ENCODE measurements around the gene TRIOBP. TPM values are rescaled to one million over a fixed set of nuclear protein-coding genes. Genes with fewer than 3 reads are reported as not detected.

The TRIOBP gene
- total and polyA plus RNA-seq, 2 of the 13 experiments (the other 11 are each of a cell fraction or from before 2014, with no cell fraction given) = 6.1 to 15.4 TPM

DNA sequence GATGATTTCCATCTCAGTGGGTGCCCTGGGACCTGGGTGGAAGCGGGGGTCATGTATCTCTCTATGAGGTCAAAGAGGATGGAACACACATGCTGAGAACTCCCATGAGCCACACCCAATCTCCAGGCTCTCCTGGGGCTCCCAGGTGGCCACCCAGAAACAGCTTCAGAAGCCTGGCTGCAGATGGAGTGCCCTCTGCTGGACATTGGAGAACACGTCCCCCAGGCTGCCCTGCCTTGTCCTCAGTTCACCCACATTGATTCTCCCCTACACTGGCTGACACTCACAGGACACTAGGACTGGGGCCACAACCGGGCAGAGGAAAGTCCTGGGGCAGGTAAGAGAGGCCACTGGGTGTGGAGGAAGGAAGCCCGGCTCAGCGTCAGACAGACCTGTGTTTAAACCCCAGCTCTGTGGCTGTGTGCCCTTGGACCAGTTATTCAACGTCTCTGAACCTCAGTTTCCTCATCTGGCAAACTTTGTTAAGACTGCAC is 15.2 kb upstream of the TRIOBP start (continued):
- TF ChIP-seq, protein P1, sequence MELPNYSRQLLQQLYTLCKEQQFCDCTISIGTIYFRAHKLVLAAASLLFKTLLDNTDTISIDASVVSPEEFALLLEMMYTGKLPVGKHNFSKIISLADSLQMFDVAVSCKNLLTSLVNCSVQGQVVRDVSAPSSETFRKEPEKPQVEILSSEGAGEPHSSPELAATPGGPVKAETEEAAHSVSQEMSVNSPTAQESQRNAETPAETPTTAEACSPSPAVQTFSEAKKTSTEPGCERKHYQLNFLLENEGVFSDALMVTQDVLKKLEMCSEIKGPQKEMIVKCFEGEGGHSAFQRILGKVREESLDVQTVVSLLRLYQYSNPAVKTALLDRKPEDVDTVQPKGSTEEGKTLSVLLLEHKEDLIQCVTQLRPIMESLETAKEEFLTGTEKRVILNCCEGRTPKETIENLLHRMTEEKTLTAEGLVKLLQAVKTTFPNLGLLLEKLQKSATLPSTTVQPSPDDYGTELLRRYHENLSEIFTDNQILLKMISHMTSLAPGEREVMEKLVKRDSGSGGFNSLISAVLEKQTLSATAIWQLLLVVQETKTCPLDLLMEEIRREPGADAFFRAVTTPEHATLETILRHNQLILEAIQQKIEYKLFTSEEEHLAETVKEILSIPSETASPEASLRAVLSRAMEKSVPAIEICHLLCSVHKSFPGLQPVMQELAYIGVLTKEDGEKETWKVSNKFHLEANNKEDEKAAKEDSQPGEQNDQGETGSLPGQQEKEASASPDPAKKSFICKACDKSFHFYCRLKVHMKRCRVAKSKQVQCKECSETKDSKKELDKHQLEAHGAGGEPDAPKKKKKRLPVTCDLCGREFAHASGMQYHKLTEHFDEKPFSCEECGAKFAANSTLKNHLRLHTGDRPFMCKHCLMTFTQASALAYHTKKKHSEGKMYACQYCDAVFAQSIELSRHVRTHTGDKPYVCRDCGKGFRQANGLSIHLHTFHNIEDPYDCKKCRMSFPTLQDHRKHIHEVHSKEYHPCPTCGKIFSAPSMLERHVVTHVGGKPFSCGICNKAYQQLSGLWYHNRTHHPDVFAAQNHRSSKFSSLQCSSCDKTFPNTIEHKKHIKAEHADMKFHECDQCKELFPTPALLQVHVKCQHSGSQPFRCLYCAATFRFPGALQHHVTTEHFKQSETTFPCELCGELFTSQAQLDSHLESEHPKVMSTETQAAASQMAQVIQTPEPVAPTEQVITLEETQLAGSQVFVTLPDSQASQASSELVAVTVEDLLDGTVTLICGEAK (IDR thresholded peaks at IDR 0.05) = no peak
- TF ChIP-seq, protein P1 (CRISPR knock-in tag; IDR thresholded peaks at IDR 0.05) = no peak
- TF ChIP-seq MXI1 (IDR thresholded peaks at IDR 0.05; ENCODE audit: borderline replicate concordance, low read depth, low read length) (peak; percentile 41; the same call in 1 of the 3 replicates), MEIS1 (CRISPR knock-in tag; IDR thresholded peaks at IDR 0.05; ENCODE audit: borderline replicate concordance) (0 out of 2 replicates have a peak, but pooled peaks have one; percentile 24), ZNF510 (CRISPR knock-in tag; IDR thresholded peaks at IDR 0.05; ENCODE audit: low read depth) (no peak), HDAC1 (CRISPR knock-in tag; IDR thresholded peaks at IDR 0.05) (0 out of 2 replicates have a peak, but pooled peaks have one; percentile 33), KLF16 (CRISPR knock-in tag; IDR thresholded peaks at IDR 0.05) (0 out of 4 replicates have a peak, but pooled peaks of 1 of the 2 experiments have one; percentile 53), FOXA1 (IDR thresholded peaks at IDR 0.05) (no peak), FOXA1 (CRISPR knock-in tag; IDR thresholded peaks at IDR 0.05) (no peak), ZNF713 (CRISPR knock-in tag; IDR thresholded peaks at IDR 0.05) (no peak), RXRB (CRISPR knock-in tag; IDR thresholded peaks at IDR 0.05; ENCODE audit: borderline replicate concordance) (peak; percentile 97), MZF1 (CRISPR knock-in tag; IDR thresholded peaks at IDR 0.05; ENCODE audit: borderline replicate concordance) (no peak), MED1 (CRISPR knock-in tag; IDR thresholded peaks at IDR 0.05) (0 out of 2 replicates have a peak, but pooled peaks have one; percentile 20), NR2F6 (IDR thresholded peaks at IDR 0.05) (no peak), NR2F6 (CRISPR knock-in tag; IDR thresholded peaks at IDR 0.05) (0 out of 2 replicates have a peak, but pooled peaks have one; percentile 24)
- TF ChIP-seq, protein P2, sequence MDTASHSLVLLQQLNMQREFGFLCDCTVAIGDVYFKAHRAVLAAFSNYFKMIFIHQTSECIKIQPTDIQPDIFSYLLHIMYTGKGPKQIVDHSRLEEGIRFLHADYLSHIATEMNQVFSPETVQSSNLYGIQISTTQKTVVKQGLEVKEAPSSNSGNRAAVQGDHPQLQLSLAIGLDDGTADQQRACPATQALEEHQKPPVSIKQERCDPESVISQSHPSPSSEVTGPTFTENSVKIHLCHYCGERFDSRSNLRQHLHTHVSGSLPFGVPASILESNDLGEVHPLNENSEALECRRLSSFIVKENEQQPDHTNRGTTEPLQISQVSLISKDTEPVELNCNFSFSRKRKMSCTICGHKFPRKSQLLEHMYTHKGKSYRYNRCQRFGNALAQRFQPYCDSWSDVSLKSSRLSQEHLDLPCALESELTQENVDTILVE (CRISPR knock-in tag; IDR thresholded peaks at IDR 0.05) = 0 out of 2 replicates have a peak, but pooled peaks have one; percentile 35
- TF ChIP-seq, protein P3, sequence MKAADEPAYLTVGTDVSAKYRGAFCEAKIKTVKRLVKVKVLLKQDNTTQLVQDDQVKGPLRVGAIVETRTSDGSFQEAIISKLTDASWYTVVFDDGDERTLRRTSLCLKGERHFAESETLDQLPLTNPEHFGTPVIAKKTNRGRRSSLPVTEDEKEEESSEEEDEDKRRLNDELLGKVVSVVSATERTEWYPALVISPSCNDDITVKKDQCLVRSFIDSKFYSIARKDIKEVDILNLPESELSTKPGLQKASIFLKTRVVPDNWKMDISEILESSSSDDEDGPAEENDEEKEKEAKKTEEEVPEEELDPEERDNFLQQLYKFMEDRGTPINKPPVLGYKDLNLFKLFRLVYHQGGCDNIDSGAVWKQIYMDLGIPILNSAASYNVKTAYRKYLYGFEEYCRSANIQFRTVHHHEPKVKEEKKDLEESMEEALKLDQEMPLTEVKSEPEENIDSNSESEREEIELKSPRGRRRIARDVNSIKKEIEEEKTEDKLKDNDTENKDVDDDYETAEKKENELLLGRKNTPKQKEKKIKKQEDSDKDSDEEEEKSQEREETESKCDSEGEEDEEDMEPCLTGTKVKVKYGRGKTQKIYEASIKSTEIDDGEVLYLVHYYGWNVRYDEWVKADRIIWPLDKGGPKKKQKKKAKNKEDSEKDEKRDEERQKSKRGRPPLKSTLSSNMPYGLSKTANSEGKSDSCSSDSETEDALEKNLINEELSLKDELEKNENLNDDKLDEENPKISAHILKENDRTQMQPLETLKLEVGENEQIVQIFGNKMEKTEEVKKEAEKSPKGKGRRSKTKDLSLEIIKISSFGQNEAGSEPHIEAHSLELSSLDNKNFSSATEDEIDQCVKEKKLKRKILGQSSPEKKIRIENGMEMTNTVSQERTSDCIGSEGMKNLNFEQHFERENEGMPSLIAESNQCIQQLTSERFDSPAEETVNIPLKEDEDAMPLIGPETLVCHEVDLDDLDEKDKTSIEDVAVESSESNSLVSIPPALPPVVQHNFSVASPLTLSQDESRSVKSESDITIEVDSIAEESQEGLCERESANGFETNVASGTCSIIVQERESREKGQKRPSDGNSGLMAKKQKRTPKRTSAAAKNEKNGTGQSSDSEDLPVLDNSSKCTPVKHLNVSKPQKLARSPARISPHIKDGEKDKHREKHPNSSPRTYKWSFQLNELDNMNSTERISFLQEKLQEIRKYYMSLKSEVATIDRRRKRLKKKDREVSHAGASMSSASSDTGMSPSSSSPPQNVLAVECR (CRISPR knock-in tag; IDR thresholded peaks at IDR 0.05; ENCODE audit: borderline replicate concordance) = peak; percentile 46; the same call in 1 of the 2 replicates
